HG03354 (cell line): ENCODE results near the gene PCCA.
"Not testable (repeated sequence)": the region's sequence is repeated elsewhere in the genome, so short reads cannot be mapped to it uniquely, and the experiment has no call there.

ENCODE experiments used
- ATAC-seq: cut with Tn5 transposase; IDR thresholded peaks from one replicate; pipeline ENCODE4 v1.9.1; 2021; ENCODE audit warnings: mild to moderate bottlenecking; ENCODE audit not compliant: unreplicated experiment, poor library complexity, severe bottlenecking

Gene PCCA

DNA sequence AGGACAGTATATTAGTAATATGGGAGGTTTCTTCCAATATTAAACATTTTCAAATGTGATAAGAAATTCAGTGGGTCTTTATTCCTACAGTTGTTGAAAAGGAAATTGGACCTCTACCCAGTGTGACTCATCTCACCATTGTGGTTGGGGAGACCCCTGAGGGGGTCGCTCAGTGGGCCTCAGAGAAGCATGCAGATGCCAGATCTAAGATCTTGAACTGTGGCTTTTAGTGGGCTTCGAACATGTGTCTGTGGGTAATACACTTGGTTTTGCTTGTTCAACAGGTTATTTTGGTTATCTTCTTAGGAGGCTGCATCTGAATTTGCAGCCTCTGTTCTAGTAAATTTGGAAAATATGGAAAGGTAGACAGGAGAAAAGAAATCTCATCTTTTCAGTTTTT lies 132.3 kb downstream of the PCCA start:
- no peak for ATAC-seq

DNA sequence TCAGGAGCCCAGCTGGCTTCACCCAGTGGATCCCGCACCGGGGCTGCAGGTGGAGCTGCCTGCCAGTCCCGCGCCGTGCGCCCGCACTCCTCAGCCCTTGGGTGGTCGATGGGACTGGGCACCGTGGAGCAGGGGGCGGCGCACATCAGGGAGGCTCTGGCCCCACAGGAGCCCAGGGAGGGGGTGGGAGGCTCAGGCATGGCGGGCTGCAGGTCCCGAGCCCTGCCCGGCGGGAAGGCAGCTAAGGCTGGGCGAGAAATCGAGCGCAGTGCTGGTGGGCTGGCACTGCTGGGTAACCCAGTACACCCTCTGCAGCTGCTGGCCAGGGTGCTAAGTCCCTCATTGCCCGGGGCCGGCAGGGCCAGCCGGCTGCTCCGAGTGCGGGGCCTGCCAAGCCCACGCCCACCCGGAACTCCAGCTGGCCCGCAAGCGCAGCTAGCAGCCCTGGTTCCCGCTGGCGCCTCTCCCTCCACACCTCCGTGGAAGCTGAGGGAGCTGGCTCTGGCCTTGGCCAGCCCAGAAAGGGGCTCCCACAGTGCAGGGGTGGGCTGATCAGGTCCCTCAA lies 135.2 kb downstream of the PCCA start:
- ATAC-seq = not testable (repeated sequence)

DNA sequence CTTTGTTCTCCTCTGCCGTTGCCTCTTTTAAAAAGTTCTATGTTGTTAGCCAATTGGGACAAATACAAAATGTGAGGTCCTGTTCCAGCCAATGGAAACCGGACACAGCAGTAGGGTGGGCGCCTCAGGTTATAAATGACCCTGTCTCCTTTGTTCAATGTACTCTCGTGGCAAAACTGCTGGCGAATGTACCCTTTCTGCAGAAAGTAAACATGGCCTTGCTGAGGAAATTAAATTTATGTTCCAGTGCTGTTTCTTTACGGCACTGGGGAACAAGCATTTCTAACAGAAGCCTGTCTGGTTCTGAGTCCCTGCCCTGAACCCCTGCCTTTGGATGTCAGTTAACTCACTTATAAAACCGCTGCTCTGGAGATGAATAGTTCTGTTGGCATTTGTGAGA lies 140.7 kb downstream of the PCCA start:
- no peak for ATAC-seq

DNA sequence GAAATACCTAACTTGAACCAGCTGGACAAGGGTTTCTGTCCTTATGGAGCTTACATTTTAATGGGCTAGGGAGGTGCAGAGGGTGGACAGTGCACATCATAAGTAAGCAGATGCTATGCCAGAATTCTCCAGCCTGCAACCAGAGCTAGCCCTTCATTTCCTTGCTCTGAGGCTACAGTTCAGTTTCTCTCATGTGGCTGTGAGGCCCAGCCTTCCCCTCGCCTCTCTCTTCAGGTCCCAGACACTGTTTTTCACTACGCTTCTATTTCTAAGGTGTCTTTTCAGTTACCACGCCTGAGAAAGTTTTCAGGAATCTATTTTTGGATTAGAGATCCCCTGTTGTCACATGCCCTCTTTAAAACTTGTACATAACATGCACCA lies 141.9 kb downstream of the PCCA start:
- no peak for ATAC-seq

DNA sequence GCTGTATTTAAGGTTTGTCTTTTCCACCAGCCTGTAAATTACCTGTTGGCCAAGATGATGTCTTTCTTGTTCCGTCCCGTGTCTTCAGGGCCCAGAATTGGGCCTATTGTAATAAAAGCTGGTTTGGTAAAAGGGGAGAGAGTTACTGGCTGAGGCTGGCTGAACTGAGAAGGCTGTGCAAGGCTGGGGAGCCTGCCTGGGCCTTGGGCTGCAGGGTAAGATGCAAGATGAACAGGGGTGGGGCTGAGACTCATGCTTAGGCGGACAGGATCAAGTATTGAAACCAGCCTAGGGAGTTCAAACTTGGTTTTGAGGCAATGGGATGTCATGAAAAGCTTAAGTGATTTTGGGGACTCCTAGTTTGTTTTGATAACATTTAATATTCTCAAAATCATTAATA lies 142.3 kb downstream of the PCCA start:
- no peak for ATAC-seq

DNA sequence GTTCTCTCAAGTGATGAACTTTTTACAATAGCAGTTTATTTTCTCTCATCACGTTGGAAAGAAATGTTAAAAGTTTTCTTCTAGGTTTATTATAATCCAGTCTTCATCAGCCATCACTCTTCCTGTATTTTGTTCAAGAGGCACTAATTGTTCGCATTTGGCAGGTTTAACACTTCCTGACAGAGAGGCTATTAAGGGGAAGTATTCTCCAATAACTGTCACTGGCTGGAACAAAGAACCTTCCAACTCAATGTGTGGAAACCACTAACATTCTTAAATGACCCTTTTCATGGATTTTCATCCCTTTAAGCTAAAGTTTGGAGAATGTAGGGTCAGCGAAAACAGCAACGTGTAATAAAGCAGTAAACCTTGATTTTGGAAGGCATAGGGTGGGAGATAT lies 145.1 kb downstream of the PCCA start:
- ATAC-seq = no peak

DNA sequence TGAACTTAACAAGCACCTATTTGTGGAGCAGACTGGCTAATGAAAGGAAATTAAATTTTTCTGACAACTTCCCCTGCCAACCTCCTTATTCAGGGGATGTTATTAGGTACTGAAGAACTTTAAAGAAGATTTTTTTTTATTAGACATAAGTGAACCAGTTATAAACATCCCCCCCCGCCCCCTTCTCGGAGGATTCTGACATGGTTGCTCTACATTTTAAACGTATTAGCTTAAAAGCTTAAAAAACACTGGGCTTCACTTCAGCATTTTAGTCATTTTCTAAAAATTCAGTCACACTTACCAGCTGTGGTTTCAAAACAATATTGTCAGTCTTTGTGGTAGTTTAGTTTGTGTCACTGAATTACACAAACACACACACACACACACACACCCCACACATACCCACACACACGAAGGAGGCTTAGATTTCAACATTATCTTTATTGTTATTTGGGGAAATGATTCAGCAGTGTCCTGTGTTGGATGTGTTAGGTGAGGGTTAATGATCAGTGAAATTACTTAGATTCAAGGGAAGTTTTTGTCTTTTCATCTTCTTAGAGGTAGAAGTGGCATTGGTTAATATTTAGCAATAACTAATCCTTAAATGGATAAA lies 145.7 kb downstream of the PCCA start:
- ATAC-seq = no peak

DNA sequence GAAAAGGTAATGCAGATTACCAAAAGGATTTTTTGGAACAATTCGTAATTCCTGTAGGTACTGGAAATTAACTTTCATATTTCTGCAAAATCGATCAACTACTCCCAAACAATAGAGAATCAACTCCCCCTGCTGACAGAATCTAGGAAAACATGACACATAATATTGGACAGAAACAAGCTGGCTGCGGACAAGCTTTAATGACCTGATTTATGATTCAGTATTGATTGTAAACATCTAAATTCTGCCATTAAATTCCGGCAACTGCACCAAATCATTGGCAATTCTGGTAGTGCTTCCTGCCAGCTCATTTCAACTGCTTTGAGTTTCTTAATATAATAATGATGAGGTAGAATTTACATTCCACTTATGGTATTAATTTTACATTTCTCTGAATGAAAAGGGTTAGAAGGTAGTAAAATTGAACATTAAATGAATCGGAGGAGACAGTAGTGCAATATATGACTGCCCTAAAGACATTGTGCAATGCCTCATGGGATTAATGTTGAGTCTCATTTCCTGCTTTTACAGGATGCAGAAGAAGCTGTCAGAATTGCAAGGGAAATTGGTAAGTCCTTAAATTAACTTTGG lies 146.5 kb downstream of the PCCA start:
- ATAC-seq = peak; percentile 53

DNA sequence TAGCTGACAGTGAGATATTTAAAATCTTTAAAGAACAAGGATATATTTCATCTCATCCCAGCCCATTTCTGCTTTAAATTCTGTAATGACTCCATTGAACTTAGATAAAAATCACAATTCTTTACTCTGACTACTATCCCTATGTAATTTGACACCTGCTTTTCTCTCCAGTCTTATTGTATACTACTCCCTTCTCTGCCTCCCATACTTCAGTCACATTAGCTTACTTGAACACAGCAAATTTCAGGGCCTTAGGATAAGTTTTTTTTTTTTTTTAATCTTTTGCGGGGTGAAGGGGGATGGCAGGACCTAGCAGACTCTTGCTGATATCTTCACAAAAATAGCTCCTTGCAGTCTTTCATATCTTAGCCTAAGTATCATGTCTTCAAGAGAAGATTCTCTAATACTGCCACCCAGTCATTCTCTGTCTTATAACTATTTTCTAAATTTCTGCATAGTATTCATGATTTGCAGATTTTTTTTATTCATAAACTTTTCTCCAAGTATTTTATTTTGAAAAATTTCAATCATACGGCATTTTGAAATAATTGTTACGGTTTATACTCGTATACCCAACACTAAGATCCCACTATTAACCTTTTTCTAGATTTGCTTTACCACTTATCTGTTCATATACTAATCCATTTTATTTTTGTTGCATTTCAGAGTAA lies 151.4 kb downstream of the PCCA start:
- ATAC-seq = no peak

DNA sequence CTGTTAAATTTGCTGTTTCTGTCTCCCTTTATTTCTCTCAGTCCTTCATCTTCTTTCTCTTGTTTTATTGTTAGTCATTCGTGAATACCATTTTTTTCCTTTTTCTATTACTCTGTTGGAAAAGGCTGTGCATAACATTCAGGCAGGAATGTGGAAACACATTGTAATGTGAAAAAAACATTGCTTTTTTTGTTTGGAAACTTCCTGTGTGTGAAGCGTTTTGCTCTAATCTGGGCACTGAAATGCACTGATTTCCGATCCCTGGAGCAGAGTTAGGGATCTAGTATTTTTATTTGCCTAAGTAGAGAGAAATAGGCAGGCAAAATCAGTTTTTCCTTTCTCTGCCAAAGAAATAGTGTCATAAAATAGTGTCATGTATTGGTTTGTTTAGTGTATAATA lies 155.5 kb downstream of the PCCA start:
- ATAC-seq = no peak

DNA sequence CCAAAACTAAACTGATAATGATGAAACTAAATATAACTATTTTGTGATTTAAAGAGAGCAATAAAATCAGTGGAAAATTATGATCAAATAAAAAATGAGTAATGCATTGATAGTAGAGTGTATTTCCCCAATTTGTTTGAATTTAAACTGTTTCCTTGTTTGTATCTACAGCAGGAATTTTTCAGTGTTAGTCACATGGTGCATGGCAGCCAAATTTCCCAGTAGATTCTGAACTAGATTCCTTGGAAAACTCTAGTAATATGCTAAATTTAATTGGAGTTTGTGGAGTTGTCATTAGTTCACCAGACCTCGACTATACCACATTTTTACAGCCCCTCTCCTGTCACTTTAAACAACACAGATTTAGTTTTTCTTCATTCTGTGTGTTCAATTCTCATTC lies 156.2 kb downstream of the PCCA start:
- no peak for ATAC-seq

DNA sequence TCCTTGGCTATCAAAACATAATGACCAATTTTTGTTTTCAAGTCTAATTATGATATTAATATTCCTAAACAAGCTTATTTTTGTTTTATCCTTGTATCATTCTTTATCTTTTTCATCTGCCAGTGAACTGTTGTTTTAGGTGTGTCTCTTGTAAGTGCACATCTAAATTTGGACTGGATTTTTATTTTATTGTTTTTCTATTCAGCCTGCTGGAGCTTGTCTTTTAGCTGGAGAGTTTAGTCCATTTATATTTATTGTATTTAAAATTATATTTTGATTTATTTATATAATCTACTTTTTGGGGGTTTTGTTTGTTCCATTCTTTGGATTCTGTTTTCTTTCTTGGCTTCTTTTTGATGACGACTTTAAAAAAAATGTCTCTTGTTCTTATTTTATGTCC lies 159.0 kb downstream of the PCCA start:
- no peak for ATAC-seq

DNA sequence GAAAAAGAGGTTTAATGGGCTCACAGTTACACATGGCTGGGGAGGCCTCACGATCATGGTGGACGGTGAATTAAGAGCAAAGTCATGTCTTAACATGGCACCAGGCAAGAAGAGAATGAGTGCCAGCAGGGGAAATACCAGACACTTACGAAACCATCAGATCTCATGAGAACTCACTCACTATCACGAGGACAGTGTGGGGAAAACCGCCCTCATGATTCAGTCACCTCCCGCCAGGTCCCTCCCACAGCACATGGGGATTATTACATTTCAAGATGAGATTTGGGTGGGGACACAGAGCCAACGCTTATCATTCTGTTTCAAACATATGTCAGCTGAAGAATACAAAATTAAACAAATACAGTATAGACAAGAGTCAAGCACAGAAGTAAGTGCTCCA lies 165.1 kb downstream of the PCCA start:
- no peak for ATAC-seq

DNA sequence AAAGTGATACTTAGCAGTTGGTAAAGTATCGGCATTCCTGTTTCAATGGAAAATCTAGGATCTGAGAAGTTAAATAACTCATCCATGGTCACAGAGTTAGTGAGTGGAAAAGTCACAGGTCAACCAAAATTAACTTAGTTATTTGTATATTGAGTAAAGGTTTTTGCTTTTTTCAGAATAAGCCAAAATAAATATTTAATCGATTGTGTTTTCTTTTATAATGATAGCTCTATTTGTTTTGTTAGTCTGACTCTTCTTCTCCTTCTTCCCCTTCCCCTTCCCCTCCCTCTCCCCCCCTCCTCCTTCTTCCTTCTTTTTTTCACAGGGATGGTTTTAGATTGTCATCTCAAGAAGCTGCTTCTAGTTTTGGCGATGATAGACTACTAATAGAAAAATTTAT lies 173.5 kb downstream of the PCCA start:
- no peak for ATAC-seq

DNA sequence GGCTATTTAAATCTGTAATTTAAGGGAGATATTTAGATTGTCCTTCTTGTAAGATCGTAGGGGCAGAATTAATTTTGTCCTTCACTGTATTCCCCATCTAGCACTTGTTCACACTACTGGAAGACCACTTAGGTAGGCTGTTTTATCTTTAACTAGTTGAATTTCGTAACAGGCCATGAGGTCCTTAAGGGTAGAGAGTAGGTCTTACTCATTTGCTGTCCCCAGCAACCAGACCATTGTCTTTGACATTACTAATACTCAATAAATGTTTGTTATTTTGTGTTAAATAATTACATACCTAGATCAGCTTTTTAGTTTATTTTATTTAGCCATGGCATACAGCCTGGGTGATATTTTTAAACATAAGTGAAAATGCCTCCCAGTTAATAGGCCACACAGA lies 177.1 kb downstream of the PCCA start:
- no peak for ATAC-seq

DNA sequence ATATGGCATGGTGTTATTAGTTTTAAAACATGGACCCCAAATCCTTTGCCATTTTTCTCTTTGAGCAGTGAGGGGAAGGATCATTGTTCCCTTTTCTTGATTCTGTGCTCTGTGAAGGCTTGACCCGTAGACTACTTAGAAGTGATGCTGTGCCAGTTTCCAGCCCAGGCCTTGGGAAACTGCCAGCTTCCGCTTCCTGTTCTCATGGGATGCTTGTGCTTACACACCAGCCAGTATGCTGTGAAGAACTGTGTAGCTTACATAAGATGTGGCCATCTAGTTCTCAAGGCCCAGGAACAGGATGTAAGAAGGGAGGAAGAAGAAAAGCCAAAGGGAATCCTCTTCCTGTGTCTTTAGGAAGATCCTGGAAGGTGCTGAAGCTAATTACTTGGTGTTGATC lies 180.9 kb downstream of the PCCA start:
- ATAC-seq = no peak

DNA sequence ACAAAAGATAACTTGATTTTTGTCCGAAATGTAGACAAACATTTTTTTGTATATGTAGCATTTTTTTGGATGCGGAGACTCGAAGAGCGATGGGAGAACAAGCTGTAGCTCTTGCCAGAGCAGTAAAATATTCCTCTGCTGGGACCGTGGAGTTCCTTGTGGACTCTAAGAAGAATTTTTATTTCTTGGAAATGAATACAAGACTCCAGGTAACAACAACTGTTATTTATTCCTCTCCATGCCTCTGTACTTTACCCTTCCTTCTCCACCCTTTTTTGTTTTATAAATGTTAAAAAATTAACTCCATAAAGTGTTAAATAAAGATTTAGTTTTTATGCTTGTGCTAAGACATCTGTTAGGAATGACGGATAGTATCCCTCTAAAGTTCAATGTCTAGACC lies 184.2 kb downstream of the PCCA start:
- ATAC-seq = no peak

DNA sequence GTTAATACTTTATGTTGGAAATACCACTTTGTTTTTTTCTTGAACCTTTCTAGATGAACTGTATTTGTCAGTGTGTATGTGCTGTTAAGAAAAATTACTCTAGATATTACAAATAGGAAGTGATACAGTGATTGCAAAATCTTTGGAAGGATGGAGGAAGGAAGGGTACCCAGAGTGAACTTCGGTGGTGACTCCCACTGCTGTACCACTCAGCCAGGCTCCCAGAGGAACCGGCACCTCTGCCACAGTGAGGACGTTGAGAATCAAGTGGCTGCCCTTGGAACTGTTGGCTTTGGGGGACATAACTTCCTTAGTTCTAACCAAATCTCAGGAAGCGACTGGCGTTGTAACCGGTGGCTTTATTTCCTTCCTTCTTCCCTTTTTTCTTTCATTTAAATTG lies 184.7 kb downstream of the PCCA start:
- ATAC-seq = no peak

DNA sequence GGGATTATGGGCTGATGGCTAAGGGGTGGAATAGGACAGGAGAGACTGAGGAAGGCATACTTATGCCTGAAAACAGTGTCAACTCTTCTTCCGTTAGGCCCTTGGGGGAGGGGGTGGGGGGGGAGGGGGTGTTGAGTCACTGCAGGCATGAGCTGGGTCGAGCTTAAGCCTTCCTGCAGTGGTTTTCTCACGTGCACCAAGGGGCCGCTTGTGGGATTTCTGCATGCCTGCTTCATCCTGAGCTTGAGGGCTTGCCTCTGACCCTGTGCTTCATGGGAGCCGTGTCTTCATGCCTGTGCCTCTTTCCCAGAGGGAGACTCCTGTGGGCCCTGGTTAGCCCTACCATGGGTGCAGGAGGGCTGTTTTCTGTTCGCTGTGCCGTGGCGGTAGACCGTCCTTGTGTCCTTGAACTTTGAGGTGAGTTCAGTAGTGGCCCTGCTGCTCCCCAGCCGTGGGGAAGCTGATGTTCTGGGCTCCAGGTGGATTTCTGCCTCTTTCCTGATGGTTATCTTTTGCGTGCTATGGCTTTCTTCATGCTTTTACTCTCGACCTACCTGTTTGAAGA lies 186.1 kb downstream of the PCCA start:
- ATAC-seq = no peak

DNA sequence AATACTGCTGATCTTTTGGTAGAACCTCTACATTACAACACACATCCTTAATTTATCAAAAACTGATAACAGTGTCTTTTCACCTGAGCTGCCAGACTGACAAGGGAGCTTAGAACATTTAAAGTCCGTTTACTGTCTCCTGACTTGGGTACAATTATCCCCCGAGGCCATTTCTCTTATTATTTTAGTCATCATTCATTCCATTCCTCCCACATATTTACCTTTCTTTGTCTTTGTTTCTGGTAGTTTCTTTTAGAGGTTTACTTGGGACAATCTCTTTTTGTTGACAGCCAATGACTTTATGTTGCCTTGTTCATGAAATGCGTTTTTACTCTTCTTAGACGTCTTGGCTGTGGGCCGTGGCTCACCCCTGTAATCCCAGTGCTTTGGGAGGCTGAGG lies 186.9 kb downstream of the PCCA start:
- ATAC-seq = no peak

DNA sequence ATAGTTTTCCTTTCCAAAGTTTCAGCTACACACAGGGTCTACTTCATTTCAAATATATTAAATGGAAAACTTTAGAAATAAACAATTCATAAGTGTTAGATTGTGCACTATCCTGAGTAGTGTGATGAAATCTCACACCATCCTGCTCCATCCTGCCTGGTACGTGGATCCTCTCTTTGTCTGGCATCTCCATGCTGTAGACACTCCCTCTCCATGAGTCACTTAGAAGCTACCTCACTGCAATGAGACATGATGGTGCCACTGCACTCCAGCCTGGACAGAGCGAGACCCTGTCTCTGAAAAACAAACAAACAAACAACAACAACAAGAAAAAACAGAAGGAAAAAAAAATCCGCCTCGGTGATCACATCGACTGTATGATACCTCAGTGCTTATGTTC lies 191.8 kb downstream of the PCCA start:
- no peak for ATAC-seq
